SK-N-SH treated with all-trans-retinoic acid at 6 μM for 48 hours (cell line): ENCODE measurements around the gene THSD1.

ENCODE experiments used
- ATAC-seq: fragments of 200-7000 bp; cut with Tn5 transposase; 3 replicates; pipeline ENCODE4 v1.9.1; 2020; ENCODE audit warnings: mild to moderate bottlenecking, moderate library complexity
- ARNTL ChIP-seq: fragments of 450-650 bp; formaldehyde crosslinking; IDR thresholded peaks from 2 replicates; pipeline ENCODE4 v1.5.0; 2020; ENCODE audit warnings: low read depth, mild to moderate bottlenecking, moderate library complexity, borderline replicate concordance
- BACH2 ChIP-seq: fragments of 250-450 bp; sonication (Bioruptor Pico); IDR thresholded peaks from 2 replicates; pipeline ENCODE4 v1.9.0; 2021; ENCODE audit warnings: mild to moderate bottlenecking, borderline replicate concordance
- CSDC2 ChIP-seq: fragments of 250-450 bp; sonication (Bioruptor Pico); IDR thresholded peaks from 2 replicates; pipeline ENCODE4 v1.5.0; 2020; ENCODE audit warnings: mild to moderate bottlenecking, moderate library complexity
- ESRRG ChIP-seq: fragments of 250-450 bp; sonication (Bioruptor Pico); IDR thresholded peaks from 2 replicates; pipeline ENCODE4 v1.6.1; 2021; ENCODE audit warnings: mild to moderate bottlenecking
- GLIS3 ChIP-seq: fragments of 250-450 bp; sonication (Bioruptor Pico); IDR thresholded peaks from 2 replicates; pipeline ENCODE4 v1.5.0; 2020; ENCODE audit warnings: mild to moderate bottlenecking, moderate library complexity
- ISL1 ChIP-seq: fragments of 250-450 bp; sonication (Bioruptor Pico); IDR thresholded peaks from 2 replicates; pipeline ENCODE4 v2.1.2; 2022; ENCODE audit warnings: mild to moderate bottlenecking, moderate library complexity
- OSR1 ChIP-seq: fragments of 250-450 bp; sonication (Bioruptor Pico); IDR thresholded peaks from 2 replicates; pipeline ENCODE4 v1.8.0; 2022; ENCODE audit warnings: moderate library complexity, mild to moderate bottlenecking, inconsistent platforms
- POU6F1 ChIP-seq: fragments of 250-450 bp; sonication (Bioruptor Pico); IDR thresholded peaks from 2 replicates; pipeline ENCODE4 v1.8.0; 2021; ENCODE audit warnings: low read depth, mild to moderate bottlenecking, moderate library complexity, borderline replicate concordance
- PPARA ChIP-seq: fragments of 250-450 bp; sonication (Bioruptor Pico); IDR thresholded peaks from 2 replicates; pipeline ENCODE4 v1.5.0; 2020; ENCODE audit warnings: mild to moderate bottlenecking, borderline replicate concordance
- RARB ChIP-seq: fragments of 250-450 bp; sonication (Bioruptor Pico); IDR thresholded peaks from 2 replicates; pipeline ENCODE4 v1.8.0; 2021; ENCODE audit warnings: mild to moderate bottlenecking, moderate library complexity
- SNAI2 ChIP-seq: fragments of 250-450 bp; sonication (Bioruptor Pico); IDR thresholded peaks from 2 replicates; pipeline ENCODE4 v1.5.0; 2020; ENCODE audit warnings: mild to moderate bottlenecking, moderate library complexity
- TOX ChIP-seq: fragments of 250-450 bp; sonication (Bioruptor Pico); IDR thresholded peaks from 2 replicates; pipeline ENCODE4 v1.8.0; 2021; ENCODE audit warnings: mild to moderate bottlenecking, moderate library complexity, borderline replicate concordance
- ZC3H10 ChIP-seq: fragments of 250-450 bp; sonication (Bioruptor Pico); IDR thresholded peaks from 2 replicates; pipeline ENCODE4 v1.5.1; 2021; ENCODE audit warnings: mild to moderate bottlenecking, moderate library complexity
- ZFP3 ChIP-seq: fragments of 250-450 bp; sonication (Bioruptor Pico); IDR thresholded peaks from 2 replicates; pipeline ENCODE4 v1.5.0; 2020; ENCODE audit warnings: mild to moderate bottlenecking, moderate library complexity
- ZFP30 ChIP-seq: fragments of 450-650 bp; formaldehyde crosslinking; IDR thresholded peaks from 2 replicates; pipeline ENCODE4 v1.5.0; 2022; ENCODE audit warnings: mild to moderate bottlenecking, moderate library complexity
- ZNF565 ChIP-seq: fragments of 450-650 bp; formaldehyde crosslinking; conservative IDR thresholded peaks from 2 replicates; pipeline ENCODE4 v1.5.0; 2020; ENCODE audit warnings: low read depth, mild to moderate bottlenecking, moderate library complexity
- ZNF70 ChIP-seq: fragments of 450-650 bp; formaldehyde crosslinking; IDR thresholded peaks from 2 replicates; pipeline ENCODE4 v1.5.0; 2020; ENCODE audit warnings: mild to moderate bottlenecking, moderate library complexity
- ZNF8 ChIP-seq: fragments of 450-650 bp; formaldehyde crosslinking; IDR thresholded peaks from 2 replicates; pipeline ENCODE4 v1.5.0; 2020; ENCODE audit warnings: mild to moderate bottlenecking, moderate library complexity
- TF ChIP-seq, protein P1 (sequence below): fragments of 250-450 bp; sonication (Bioruptor Pico); IDR thresholded peaks from 2 replicates; pipeline ENCODE4 v1.5.1; 2020; ENCODE audit warnings: low read depth, mild to moderate bottlenecking, moderate library complexity
- TF ChIP-seq, protein P2 (sequence below): fragments of 250-450 bp; sonication (Bioruptor Pico); IDR thresholded peaks from 2 replicates; pipeline ENCODE4 v1.5.0; 2020; ENCODE audit warnings: mild to moderate bottlenecking, moderate library complexity
- TF ChIP-seq, protein P3 (sequence below): fragments of 250-450 bp; sonication (Bioruptor Pico); IDR thresholded peaks from 2 replicates; pipeline ENCODE4 v1.5.1; 2021; ENCODE audit warnings: mild to moderate bottlenecking, moderate library complexity
- TF ChIP-seq, protein P4 (sequence below): fragments of 250-450 bp; sonication (Bioruptor Pico); IDR thresholded peaks from 2 replicates; pipeline ENCODE4 v1.8.0; 2020; ENCODE audit warnings: mild to moderate bottlenecking, moderate library complexity, borderline replicate concordance

The THSD1 gene

GRCh38 chr13:52399708-52400107 lies 6.3 kb downstream of the THSD1 start:
- TF ChIP-seq GLIS3 (no peak), CSDC2 (CRISPR knock-in tag) (no peak), ZFP30 (CRISPR knock-in tag) (no peak), OSR1 (CRISPR knock-in tag) (no peak), ZNF565 (CRISPR knock-in tag) (no peak), TOX (CRISPR knock-in tag) (no peak), POU6F1 (CRISPR knock-in tag) (no peak), PPARA (CRISPR knock-in tag) (no peak), ZNF8 (no peak), BACH2 (no peak), ZNF70 (no peak), ESRRG (CRISPR knock-in tag) (no peak), ISL1 (CRISPR knock-in tag) (no peak), SNAI2 (CRISPR knock-in tag) (no peak), RARB (CRISPR knock-in tag) (no peak)
- TF ChIP-seq, protein P1, sequence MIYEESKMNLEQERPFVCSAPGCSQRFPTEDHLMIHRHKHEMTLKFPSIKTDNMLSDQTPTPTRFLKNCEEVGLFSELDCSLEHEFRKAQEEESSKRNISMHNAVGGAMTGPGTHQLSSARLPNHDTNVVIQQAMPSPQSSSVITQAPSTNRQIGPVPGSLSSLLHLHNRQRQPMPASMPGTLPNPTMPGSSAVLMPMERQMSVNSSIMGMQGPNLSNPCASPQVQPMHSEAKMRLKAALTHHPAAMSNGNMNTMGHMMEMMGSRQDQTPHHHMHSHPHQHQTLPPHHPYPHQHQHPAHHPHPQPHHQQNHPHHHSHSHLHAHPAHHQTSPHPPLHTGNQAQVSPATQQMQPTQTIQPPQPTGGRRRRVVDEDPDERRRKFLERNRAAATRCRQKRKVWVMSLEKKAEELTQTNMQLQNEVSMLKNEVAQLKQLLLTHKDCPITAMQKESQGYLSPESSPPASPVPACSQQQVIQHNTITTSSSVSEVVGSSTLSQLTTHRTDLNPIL (CRISPR knock-in tag), result no peak
- TF ChIP-seq, protein P2, sequence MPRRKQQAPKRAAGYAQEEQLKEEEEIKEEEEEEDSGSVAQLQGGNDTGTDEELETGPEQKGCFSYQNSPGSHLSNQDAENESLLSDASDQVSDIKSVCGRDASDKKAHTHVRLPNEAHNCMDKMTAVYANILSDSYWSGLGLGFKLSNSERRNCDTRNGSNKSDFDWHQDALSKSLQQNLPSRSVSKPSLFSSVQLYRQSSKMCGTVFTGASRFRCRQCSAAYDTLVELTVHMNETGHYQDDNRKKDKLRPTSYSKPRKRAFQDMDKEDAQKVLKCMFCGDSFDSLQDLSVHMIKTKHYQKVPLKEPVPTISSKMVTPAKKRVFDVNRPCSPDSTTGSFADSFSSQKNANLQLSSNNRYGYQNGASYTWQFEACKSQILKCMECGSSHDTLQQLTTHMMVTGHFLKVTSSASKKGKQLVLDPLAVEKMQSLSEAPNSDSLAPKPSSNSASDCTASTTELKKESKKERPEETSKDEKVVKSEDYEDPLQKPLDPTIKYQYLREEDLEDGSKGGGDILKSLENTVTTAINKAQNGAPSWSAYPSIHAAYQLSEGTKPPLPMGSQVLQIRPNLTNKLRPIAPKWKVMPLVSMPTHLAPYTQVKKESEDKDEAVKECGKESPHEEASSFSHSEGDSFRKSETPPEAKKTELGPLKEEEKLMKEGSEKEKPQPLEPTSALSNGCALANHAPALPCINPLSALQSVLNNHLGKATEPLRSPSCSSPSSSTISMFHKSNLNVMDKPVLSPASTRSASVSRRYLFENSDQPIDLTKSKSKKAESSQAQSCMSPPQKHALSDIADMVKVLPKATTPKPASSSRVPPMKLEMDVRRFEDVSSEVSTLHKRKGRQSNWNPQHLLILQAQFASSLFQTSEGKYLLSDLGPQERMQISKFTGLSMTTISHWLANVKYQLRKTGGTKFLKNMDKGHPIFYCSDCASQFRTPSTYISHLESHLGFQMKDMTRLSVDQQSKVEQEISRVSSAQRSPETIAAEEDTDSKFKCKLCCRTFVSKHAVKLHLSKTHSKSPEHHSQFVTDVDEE (CRISPR knock-in tag), result no peak
- TF ChIP-seq, protein P3, sequence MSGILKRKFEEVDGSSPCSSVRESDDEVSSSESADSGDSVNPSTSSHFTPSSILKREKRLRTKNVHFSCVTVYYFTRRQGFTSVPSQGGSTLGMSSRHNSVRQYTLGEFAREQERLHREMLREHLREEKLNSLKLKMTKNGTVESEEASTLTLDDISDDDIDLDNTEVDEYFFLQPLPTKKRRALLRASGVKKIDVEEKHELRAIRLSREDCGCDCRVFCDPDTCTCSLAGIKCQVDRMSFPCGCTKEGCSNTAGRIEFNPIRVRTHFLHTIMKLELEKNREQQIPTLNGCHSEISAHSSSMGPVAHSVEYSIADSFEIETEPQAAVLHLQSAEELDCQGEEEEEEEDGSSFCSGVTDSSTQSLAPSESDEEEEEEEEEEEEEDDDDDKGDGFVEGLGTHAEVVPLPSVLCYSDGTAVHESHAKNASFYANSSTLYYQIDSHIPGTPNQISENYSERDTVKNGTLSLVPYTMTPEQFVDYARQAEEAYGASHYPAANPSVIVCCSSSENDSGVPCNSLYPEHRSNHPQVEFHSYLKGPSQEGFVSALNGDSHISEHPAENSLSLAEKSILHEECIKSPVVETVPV (CRISPR knock-in tag), result no peak

DNA sequence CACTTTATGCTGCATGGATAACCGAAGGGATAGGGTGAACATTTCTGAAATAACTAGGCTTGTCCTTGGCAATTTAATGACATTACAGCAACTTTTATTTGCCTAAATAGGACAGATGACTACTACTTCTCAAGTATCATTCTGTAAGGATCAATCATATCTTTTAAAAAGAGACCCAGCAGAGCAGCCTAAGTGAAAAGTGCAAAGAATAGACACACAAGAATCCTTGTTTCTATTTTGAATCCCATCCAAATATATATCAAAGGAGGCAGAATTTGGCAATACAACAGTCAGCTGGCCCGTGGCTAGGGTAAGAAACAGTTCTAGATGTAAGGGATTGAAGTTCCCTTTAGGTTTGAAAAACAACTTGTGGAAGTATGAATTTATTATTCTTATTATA lies 6.9 kb downstream of the THSD1 start:
- no peak; the same call in 2 of the 3 replicates for ATAC-seq
- TF ChIP-seq RARB (CRISPR knock-in tag), result no peak
- TF ChIP-seq SNAI2 (CRISPR knock-in tag), result no peak
- TF ChIP-seq ZNF70, result no peak
- no peak for TF ChIP-seq ZNF8
- TF ChIP-seq CSDC2 (CRISPR knock-in tag), result no peak
- TF ChIP-seq ISL1 (CRISPR knock-in tag), result no peak
- no peak for TF ChIP-seq BACH2
- TF ChIP-seq POU6F1 (CRISPR knock-in tag), result no peak
- no peak for TF ChIP-seq ZNF565 (CRISPR knock-in tag)
- TF ChIP-seq, protein P1 (CRISPR knock-in tag), result no peak
- TF ChIP-seq, protein P2 (CRISPR knock-in tag), result no peak
- no peak for TF ChIP-seq ZC3H10 (CRISPR knock-in tag)
- TF ChIP-seq, protein P4, sequence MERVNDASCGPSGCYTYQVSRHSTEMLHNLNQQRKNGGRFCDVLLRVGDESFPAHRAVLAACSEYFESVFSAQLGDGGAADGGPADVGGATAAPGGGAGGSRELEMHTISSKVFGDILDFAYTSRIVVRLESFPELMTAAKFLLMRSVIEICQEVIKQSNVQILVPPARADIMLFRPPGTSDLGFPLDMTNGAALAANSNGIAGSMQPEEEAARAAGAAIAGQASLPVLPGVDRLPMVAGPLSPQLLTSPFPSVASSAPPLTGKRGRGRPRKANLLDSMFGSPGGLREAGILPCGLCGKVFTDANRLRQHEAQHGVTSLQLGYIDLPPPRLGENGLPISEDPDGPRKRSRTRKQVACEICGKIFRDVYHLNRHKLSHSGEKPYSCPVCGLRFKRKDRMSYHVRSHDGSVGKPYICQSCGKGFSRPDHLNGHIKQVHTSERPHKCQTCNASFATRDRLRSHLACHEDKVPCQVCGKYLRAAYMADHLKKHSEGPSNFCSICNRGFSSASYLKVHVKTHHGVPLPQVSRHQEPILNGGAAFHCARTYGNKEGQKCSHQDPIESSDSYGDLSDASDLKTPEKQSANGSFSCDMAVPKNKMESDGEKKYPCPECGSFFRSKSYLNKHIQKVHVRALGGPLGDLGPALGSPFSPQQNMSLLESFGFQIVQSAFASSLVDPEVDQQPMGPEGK, result no peak
- TF ChIP-seq OSR1 (CRISPR knock-in tag), result no peak
- no peak for TF ChIP-seq ZFP3 (CRISPR knock-in tag)
- TF ChIP-seq, protein P3 (CRISPR knock-in tag), result no peak
- no peak for TF ChIP-seq ARNTL (CRISPR knock-in tag)

More at GRCh38 chr13:52399708-52400107, 6.3 kb downstream of the THSD1 start:
- peak; percentile 49; the same call in 1 of the 3 replicates for ATAC-seq
